Omental fat pad (tissue), 4 donors: ENCODE measurements around the gene PCDHGC3. TPM values are rescaled to one million over a fixed set of nuclear protein-coding genes. Genes with fewer than 3 reads are reported as not detected.

Source experiments
- ATAC-seq: fragments of 150-250 bp; one replicate; pipeline ENCODE4 v1.9.1; 2016; ENCODE audit warnings: mild to moderate bottlenecking, moderate library complexity; ENCODE audit not compliant: low FRiP score
- DNase-seq: peaks from one replicate; pipeline ENCODE4 v3.0.0-alpha.2; 2019; ENCODE audit warnings: low spot score
- total RNA-seq, 4 donors: library from RNA; depleted of rRNA; stranded (reverse); fragments of >200 nt; gene quantifications; one replicate each; pipeline ENCODE4 v1.1.0, GENCODE V29; 2016
- TF ChIP-seq, protein P1 (sequence below), 3 donors: fragments of 450-650 bp; IDR thresholded peaks; one replicate each; pipeline ENCODE4 v1.5.1; 2016 to 2017; ENCODE audit warnings: antibody characterized with exemption in 3 of 3, mild to moderate bottlenecking in 3 of 3, moderate library complexity in 2 of 3

PCDHGC3 gene
- total RNA-seq, 4 donors from 2014 or later, result 34.8 to 83.1 (median 41.9) TPM

DNA sequence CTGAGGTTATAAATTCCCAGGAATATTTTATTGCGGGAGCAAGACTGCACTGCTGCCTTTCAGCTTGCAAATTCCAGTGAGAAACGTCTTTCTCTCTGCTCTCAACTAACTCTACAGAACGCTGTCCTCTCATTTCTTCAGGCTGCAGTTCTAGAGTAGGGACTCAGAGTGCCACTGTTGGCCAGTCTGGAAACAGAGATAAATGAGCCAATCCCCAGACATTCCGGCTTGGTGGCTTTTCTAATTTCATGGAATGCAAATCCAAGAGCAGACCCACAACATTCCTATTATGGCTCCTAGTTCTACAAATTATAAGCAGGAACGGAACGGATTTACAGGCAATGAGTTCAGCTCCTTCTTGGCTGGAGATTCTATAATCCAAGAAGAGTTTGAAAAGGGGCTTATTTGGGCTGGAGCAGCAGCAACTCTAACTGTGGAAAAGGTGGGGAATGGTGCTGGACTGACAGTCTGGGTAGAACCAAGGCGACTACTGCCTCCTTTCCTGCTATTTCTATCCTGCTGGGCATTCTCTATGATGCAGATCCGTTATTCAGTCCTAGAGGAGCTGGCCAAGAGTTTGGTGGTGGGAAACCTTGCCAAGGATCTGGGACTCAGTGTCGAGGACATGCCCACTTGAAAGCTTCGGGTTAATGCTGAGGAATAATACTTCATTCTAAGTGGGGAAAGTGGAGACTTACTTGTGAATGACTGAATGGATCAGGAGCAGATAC lies 36.2 kb upstream of the PCDHGC3 start:
- ATAC-seq (no peak), DNase-seq (no peak)

DNA sequence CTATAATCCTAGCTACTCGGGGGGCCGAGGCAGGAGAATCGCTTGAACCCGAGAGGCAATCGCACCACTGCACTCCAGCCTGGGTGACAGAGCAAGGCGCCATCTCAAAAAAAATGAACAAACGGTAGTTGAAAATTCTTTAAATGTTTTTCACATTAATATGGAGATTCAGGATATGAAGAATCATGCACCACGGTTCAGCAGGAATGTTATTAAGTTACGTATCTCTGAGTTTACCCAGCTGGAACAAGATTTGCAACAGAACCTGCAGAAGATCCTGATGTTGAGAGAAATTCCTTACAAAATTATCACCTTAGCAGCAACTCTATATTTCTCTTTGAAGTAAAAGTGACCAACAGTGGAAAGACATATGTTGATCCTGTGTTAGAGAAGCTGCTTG lies 35.4 kb upstream of the PCDHGC3 start:
- TF ChIP-seq, protein P1, sequence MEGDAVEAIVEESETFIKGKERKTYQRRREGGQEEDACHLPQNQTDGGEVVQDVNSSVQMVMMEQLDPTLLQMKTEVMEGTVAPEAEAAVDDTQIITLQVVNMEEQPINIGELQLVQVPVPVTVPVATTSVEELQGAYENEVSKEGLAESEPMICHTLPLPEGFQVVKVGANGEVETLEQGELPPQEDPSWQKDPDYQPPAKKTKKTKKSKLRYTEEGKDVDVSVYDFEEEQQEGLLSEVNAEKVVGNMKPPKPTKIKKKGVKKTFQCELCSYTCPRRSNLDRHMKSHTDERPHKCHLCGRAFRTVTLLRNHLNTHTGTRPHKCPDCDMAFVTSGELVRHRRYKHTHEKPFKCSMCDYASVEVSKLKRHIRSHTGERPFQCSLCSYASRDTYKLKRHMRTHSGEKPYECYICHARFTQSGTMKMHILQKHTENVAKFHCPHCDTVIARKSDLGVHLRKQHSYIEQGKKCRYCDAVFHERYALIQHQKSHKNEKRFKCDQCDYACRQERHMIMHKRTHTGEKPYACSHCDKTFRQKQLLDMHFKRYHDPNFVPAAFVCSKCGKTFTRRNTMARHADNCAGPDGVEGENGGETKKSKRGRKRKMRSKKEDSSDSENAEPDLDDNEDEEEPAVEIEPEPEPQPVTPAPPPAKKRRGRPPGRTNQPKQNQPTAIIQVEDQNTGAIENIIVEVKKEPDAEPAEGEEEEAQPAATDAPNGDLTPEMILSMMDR (IDR thresholded peaks at IDR 0.05), result no peak
- DNase-seq (no peak), ATAC-seq (no peak)

More for the DNA sequence above, 36.2 kb upstream of the PCDHGC3 start:
- TF ChIP-seq, protein P1 (IDR thresholded peaks at IDR 0.05), result no peak

DNA sequence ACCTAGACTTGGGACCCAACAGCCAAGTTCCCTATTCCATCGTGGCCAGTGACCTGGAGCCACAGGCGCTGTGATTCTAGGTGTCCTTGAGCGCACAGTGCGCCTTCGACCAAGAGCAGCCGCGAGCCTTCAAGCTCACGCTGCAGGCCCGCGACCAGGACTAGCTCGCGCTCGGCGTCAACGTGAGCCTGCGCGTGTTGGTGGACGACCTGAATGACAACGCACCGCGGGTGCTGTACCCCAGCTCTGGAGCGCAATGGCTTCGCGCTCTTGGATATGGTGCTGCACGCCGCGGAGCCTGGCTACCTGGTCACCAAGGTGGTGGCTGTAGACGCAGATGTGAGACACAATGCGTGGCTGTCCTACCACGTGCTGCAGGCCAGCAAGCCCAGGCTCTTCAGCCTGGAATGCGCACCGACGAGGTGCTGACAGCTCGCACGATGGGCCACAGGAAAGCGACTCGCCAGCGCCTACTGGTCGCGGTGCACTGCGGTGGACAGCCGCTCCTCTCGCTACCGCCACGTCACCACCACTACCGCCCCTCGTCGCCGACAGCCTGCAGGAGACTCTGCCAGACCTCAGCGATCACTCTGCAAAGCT lies 34.1 kb upstream of the PCDHGC3 start:
- DNase-seq (no peak), ATAC-seq (no peak)
- TF ChIP-seq, protein P1 (IDR thresholded peaks at IDR 0.05), result no peak

DNA sequence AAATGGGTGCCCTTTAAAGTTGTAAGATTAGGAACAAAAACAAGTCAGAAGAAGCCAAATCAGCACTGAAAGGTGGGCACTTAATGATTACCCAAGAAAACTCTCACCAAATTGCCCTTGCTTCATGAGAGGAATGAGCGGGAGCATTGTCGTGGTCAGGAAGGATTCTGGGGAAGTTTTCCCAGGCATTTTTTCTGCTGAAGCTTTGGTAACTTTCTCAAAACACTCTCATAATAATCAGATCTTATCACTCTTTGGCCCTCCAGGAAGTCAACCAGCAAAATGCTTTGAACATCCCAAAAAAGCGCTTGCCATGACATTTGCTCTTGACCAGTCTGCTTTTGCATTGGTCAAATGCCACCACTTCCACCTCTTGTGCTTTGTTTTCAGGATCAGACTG lies 10.4 kb upstream of the PCDHGC3 start:
- TF ChIP-seq, protein P1 (IDR thresholded peaks at IDR 0.05), result no peak
- ATAC-seq (no peak), DNase-seq (no peak)

DNA sequence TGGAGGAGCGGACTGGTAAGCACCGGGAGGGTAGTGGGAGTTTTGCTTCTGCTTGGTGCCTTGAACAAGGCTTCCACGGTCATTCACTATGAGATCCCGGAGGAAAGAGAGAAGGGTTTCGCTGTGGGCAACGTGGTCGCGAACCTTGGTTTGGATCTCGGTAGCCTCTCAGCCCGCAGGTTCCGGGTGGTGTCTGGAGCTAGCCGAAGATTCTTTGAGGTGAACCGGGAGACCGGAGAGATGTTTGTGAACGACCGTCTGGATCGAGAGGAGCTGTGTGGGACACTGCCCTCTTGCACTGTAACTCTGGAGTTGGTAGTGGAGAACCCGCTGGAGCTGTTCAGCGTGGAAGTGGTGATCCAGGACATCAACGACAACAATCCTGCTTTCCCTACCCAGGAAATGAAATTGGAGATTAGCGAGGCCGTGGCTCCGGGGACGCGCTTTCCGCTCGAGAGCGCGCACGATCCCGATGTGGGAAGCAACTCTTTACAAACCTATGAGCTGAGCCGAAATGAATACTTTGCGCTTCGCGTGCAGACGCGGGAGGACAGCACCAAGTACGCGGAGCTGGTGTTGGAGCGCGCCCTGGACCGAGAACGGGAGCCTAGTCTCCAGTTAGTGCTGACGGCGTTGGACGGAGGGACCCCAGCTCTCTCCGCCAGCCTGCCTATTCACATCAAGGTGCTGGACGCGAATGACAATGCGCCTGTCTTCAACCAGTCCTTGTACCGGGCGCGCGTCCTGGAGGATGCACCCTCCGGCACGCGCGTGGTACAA lies 556 bp downstream of the PCDHGC3 start:
- no peak for DNase-seq
- ATAC-seq, result peak; percentile 46
- TF ChIP-seq, protein P1 (IDR thresholded peaks at IDR 0.05), result no peak

DNA sequence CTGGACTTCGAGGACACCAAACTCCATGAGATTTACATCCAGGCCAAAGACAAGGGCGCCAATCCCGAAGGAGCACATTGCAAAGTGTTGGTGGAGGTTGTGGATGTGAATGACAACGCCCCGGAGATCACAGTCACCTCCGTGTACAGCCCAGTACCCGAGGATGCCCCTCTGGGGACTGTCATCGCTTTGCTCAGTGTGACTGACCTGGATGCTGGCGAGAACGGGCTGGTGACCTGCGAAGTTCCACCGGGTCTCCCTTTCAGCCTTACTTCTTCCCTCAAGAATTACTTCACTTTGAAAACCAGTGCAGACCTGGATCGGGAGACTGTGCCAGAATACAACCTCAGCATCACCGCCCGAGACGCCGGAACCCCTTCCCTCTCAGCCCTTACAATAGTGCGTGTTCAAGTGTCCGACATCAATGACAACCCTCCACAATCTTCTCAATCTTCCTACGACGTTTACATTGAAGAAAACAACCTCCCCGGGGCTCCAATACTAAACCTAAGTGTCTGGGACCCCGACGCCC lies 1.3 kb downstream of the PCDHGC3 start:
- no peak for ATAC-seq
- TF ChIP-seq, protein P1 (IDR thresholded peaks at IDR 0.05), result no peak
- no peak for DNase-seq
